IMR-90 (cell line): Measurements from ENCODE around the gene SYNRG. TPM values are rescaled to one million over a fixed set of nuclear protein-coding genes. Genes with fewer than 3 reads are reported as not detected.

Experiments
- ATAC-seq: fragments of 200-7000 bp; cut with Tn5 transposase; 2 replicates; pipeline ENCODE4 v1.9.1; 2020; ENCODE audit warnings: low read depth, mild to moderate bottlenecking, moderate library complexity
- BruUV-seq: library from RNA; stranded (reverse); fragments of 400-500 nt; replicated peaks from 2 replicates; lab custom pipeline; 2021; lab: Mats Ljungman, UMichigan
- CTCF ChIA-PET: fragments of 300-600 bp; formaldehyde crosslinking; extraction: SDS; loops from one replicate; lab custom pipeline; 2021; ENCODE audit warnings: antibody characterized with exemption; lab: Yijun Ruan, JAX
- POLR2A ChIA-PET: fragments of 300-600 bp; sonication (Branson Sonifier 250); formaldehyde crosslinking; loops from one replicate; lab custom pipeline; 2022; ENCODE audit warnings: antibody characterized with exemption; ENCODE audit not compliant: unreplicated experiment; lab: Charles Lee
- DNase-seq: peaks from one replicate; pipeline ENCODE4 v3.0.0; 2013
- H2AFZ ChIP-seq: replicated peaks from 2 replicates; pipeline ENCODE3; 2013; ENCODE audit warnings: low read length, mild to moderate bottlenecking; ENCODE audit not compliant: poor library complexity
- H2AK5ac ChIP-seq: 2 replicates; pipeline ENCODE4 v1.6.1; 2013; ENCODE audit warnings: low read depth, low read length, inconsistent platforms
- H2AK9ac ChIP-seq: replicated peaks from 2 replicates; pipeline ENCODE3; 2013; ENCODE audit warnings: mild to moderate bottlenecking, low read depth, low read length, moderate library complexity; ENCODE audit not compliant: poor library complexity
- H2BK120ac ChIP-seq: 2 replicates; pipeline ENCODE4 v1.6.1; 2013; ENCODE audit warnings: low read depth, low read length, inconsistent platforms
- H2BK15ac ChIP-seq: 3 replicates; pipeline ENCODE4 v1.6.1; 2013; ENCODE audit warnings: low read depth, low read length, inconsistent platforms
- H2BK20ac ChIP-seq: 2 replicates; pipeline ENCODE4 v1.6.1; 2013; ENCODE audit warnings: low read depth, mild to moderate bottlenecking, inconsistent platforms, low read length, moderate library complexity
- H2BK5ac ChIP-seq: 2 replicates; pipeline ENCODE4 v1.6.1; 2013; ENCODE audit warnings: mild to moderate bottlenecking, low read depth, low read length, inconsistent platforms; ENCODE audit not compliant: poor library complexity, severe bottlenecking
- H3K14ac ChIP-seq: replicated peaks from 2 replicates; pipeline ENCODE4 v1.6.1; 2013; ENCODE audit warnings: low read depth, low read length, inconsistent platforms
- H3K18ac ChIP-seq: 2 replicates; pipeline ENCODE4 v1.6.1; 2013; ENCODE audit warnings: low read depth, low read length, control low read depth
- H3K23ac ChIP-seq: 2 replicates; pipeline ENCODE4 v1.6.1; 2013; ENCODE audit warnings: low read depth, low read length, inconsistent platforms
- H3K27ac ChIP-seq: 2 replicates; pipeline ENCODE4 v1.5.1; 2013; ENCODE audit warnings: mild to moderate bottlenecking, control low read depth, low read length; ENCODE audit not compliant: insufficient read depth
- H3K27me3 ChIP-seq: 2 replicates; pipeline ENCODE4 v1.6.1; 2013; ENCODE audit warnings: low read length; ENCODE audit not compliant: control insufficient read depth, insufficient read depth
- H3K36me3 ChIP-seq: 2 replicates; pipeline ENCODE4 v1.6.1; 2013; ENCODE audit warnings: low read length, mixed read lengths; ENCODE audit not compliant: control insufficient read depth, insufficient read depth
- H3K4ac ChIP-seq: 2 replicates; pipeline ENCODE4 v1.6.1; 2013; ENCODE audit warnings: low read depth, low read length, inconsistent platforms
- H3K4me1 ChIP-seq: 2 replicates; pipeline ENCODE4 v1.6.1; 2013; ENCODE audit warnings: low read length, mixed read lengths; ENCODE audit not compliant: control insufficient read depth, insufficient read depth
- H3K4me2 ChIP-seq: 2 replicates; pipeline ENCODE4 v1.6.1; 2013; ENCODE audit warnings: low read depth, mild to moderate bottlenecking, control low read depth, low read length, moderate library complexity
- H3K4me3 ChIP-seq: 2 replicates; pipeline ENCODE4 v1.5.1; 2013; ENCODE audit warnings: low read depth, mild to moderate bottlenecking, control low read depth, low read length, moderate library complexity; ENCODE audit not compliant: insufficient read depth
- H3K56ac ChIP-seq: 2 replicates; pipeline ENCODE4 v1.6.1; 2013; ENCODE audit warnings: low read length, inconsistent platforms; ENCODE audit not compliant: insufficient read depth; ENCODE audit errors: extremely low read depth
- H3K79me1 ChIP-seq, 2 experiments: 2 replicates each; pipeline ENCODE4 v1.6.1; 2013; ENCODE audit warnings: low read length in 2 of 2, inconsistent platforms in 1 of 2, low read depth in 1 of 2
- H3K9ac ChIP-seq: 2 replicates; pipeline ENCODE4 v1.6.1; 2013; ENCODE audit warnings: low read depth, low read length, control low read depth
- H3K9me1 ChIP-seq: 2 replicates; pipeline ENCODE4 v1.6.1; 2013; ENCODE audit warnings: low read length, inconsistent platforms; ENCODE audit not compliant: insufficient read depth
- H3K9me3 ChIP-seq: 2 replicates; pipeline ENCODE4 v1.6.1; 2013; ENCODE audit warnings: low read length; ENCODE audit not compliant: control insufficient read depth, insufficient read depth
- H4K20me1 ChIP-seq: 2 replicates; pipeline ENCODE4 v1.6.1; 2013; ENCODE audit warnings: low read length, inconsistent platforms; ENCODE audit not compliant: insufficient read depth
- H4K5ac ChIP-seq: 2 replicates; pipeline ENCODE4 v1.6.1; 2013; ENCODE audit warnings: mild to moderate bottlenecking, low read depth, low read length, control low read depth
- H4K8ac ChIP-seq, 2 experiments: 2 replicates each; pipeline ENCODE4 v1.6.1; 2013; ENCODE audit warnings: low read depth in 2 of 2, low read length in 2 of 2, control low read depth in 1 of 2, inconsistent platforms in 1 of 2
- H4K91ac ChIP-seq: 2 replicates; pipeline ENCODE4 v1.6.1; 2013; ENCODE audit warnings: low read depth, low read length, inconsistent platforms; ENCODE audit not compliant: insufficient read depth
- BHLHE40 ChIP-seq: fragments of 150-350 bp; IDR thresholded peaks from 2 replicates; pipeline ENCODE4 v1.6.1; 2016; ENCODE audit warnings: mild to moderate bottlenecking, low read depth, low read length
- CEBPB ChIP-seq: IDR thresholded peaks from 2 replicates; pipeline ENCODE4 v1.6.1; 2012; ENCODE audit warnings: low read depth, low read length, improper control_type of control experiment
- POLR2A ChIP-seq: IDR thresholded peaks from 2 replicates; pipeline ENCODE4 v1.6.1; 2012; ENCODE audit warnings: mild to moderate bottlenecking, low read depth, low read length
- RAD21 ChIP-seq: IDR thresholded peaks from 2 replicates; pipeline ENCODE4 v1.6.1; 2012; ENCODE audit warnings: low read length, improper control_type of control experiment
- RFX5 ChIP-seq: IDR thresholded peaks from 2 replicates; pipeline ENCODE4 v1.8.0; 2012; ENCODE audit warnings: low read depth, mild to moderate bottlenecking, low read length, moderate library complexity
- SMC3 ChIP-seq: fragments of 150-350 bp; IDR thresholded peaks from 2 replicates; pipeline ENCODE4 v1.6.1; 2016; ENCODE audit warnings: low read depth, mild to moderate bottlenecking, antibody characterized with exemption, low read length, moderate library complexity
- USF2 ChIP-seq: fragments of 150-350 bp; IDR thresholded peaks from 2 replicates; pipeline ENCODE4 v1.6.1; 2017; ENCODE audit warnings: mild to moderate bottlenecking, antibody characterized with exemption, low read length, low read depth
- WGBS, 2 experiments: methylation state at CpG; one replicate each; pipeline versions ENCODE4 v1.1.5 to v1.1.7; 2013; ENCODE audit warnings: missing lambda C conversion rate in 2 of 2; ENCODE audit not compliant: insufficient read length in 1 of 2; ENCODE audit errors: extremely low coverage in 2 of 2; 5-methylcytosine and 5-hydroxymethylcytosine counted together
- dilution Hi-C: fragments of 300-500 bp; cut with HindIII; formaldehyde crosslinking; loops from one replicate; pipeline ENCODE4 v1.14.3; 2018; ENCODE audit warnings: low sequenced_read_pairs; ENCODE audit not compliant: unreplicated experiment
- in situ Hi-C: fragments of 300-500 bp; cut with MboI; formaldehyde crosslinking; loops from 3 replicates; pipeline ENCODE4 v1.14.3; 2019; ENCODE audit warnings: low sequenced_read_pairs, inconsistent platforms, mixed read lengths
- intact Hi-C: fragments of 100-400 bp; cut with micrococcal nuclease; formaldehyde crosslinking; loops from 2 replicates; pipeline ENCODE4 v1.10.0; 2022
- polyA plus RNA-seq, 3 experiments: library from polyadenylated mRNA; depleted of rRNA; stranded (reverse); fragments of >200 nt; gene quantifications; 2 replicates each; pipeline ENCODE4 v1.2.3, GENCODE V29; 2012; ENCODE audit warnings: low replicate concordance in 1 of 3
- total RNA-seq: library from RNA; depleted of rRNA; stranded (reverse); fragments of >200 nt; gene quantifications from 2 replicates; pipeline ENCODE4 v1.2.3, GENCODE V29; 2012
- TF ChIP-seq, protein P1 (sequence below): conservative IDR thresholded peaks from 2 replicates; pipeline ENCODE4 v1.5.1; 2012; ENCODE audit warnings: mild to moderate bottlenecking, low read depth, low read length, improper control_type of control experiment

The SYNRG gene
- total and polyA plus RNA-seq, 2 of the 4 experiments (the other 2 are of a cell fraction) = 11.7 to 15.2 TPM

DNA sequence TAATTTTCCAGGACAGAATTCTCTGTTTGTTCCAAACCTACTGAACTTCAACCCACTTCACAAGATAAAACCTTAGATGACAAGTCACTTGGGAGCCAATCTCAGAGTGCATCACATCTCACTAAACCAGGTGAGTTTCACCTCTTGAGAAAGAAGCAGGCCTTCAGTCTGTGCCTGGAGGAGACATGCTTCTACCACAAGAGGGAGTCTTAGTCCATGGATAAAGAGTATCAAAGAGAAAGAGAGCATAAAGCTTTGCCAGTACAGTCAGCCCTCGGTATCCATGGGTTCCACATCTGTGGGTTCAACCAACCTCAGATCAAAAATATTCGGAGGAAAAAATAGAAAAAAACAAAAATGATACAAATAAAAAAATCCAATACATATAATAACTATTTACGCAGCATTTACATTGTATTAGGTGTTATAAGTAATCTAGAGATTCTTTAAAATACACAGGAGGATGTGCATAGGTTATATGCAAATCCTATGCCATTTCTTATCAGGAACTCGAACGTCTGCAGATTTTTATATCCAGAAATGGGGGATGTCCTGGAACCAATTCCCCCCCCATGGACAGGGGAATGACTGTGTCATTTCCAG, 81.9 kb downstream of the SYNRG start:
- H3K36me3 ChIP-seq = peaks cover 17% of the 10 kb centered on the region
- BruUV-seq = no TSS peak
- H3K4ac ChIP-seq = no peak overlapping the region
- H4K8ac ChIP-seq = no peak overlapping the region
- no peak overlapping the region for H2BK5ac ChIP-seq
- TF ChIP-seq RAD21 (peak; percentile 79), SMC3 (peak; percentile 66), BHLHE40 (no peak), USF2 (no peak), RFX5 (no peak), CEBPB (no peak), POLR2A (no peak)
- TF ChIP-seq, protein P1, sequence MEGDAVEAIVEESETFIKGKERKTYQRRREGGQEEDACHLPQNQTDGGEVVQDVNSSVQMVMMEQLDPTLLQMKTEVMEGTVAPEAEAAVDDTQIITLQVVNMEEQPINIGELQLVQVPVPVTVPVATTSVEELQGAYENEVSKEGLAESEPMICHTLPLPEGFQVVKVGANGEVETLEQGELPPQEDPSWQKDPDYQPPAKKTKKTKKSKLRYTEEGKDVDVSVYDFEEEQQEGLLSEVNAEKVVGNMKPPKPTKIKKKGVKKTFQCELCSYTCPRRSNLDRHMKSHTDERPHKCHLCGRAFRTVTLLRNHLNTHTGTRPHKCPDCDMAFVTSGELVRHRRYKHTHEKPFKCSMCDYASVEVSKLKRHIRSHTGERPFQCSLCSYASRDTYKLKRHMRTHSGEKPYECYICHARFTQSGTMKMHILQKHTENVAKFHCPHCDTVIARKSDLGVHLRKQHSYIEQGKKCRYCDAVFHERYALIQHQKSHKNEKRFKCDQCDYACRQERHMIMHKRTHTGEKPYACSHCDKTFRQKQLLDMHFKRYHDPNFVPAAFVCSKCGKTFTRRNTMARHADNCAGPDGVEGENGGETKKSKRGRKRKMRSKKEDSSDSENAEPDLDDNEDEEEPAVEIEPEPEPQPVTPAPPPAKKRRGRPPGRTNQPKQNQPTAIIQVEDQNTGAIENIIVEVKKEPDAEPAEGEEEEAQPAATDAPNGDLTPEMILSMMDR = peak; percentile 72
- H4K20me1 ChIP-seq = peaks cover 6% of the 10 kb centered on the region; the same call in 1 of the 2 replicates
- no peak overlapping the region for H2AFZ ChIP-seq
- no peaks in the 10 kb centered on the region for H3K27me3 ChIP-seq
- DNase-seq (peak; percentile 70), ATAC-seq (peak; percentile 85)
- no CpG with 5 or more reads among the region's 5 CpGs for WGBS, 2 experiments
- ChIA-PET POLR2A (no interaction called here), CTCF (interaction anchor here (0.6 to 2.1 kb wide), 6 partner anchors 9 to 91 kb away, joined by 3 to 6 read pairs (median 4); no protein-coding TSS in a partner anchor)
- no peak overlapping the region for H2AK5ac ChIP-seq
- no peak overlapping the region for H3K9ac ChIP-seq
- H3K9me3 ChIP-seq = no peaks in the 10 kb centered on the region
- H2BK120ac ChIP-seq = no peak overlapping the region
- H3K4me3 ChIP-seq = no peak overlapping the region
- H3K23ac ChIP-seq = no peak overlapping the region
- no peak overlapping the region for H2AK9ac ChIP-seq
- in situ Hi-C loops = no loop called here
- H2BK20ac ChIP-seq = no peak overlapping the region
- dilution Hi-C loops = no loop called here
- no peak overlapping the region for H4K91ac ChIP-seq
- no peak overlapping the region for H2BK15ac ChIP-seq
- H4K5ac ChIP-seq = no peak overlapping the region
- no peak overlapping the region for H3K56ac ChIP-seq
- no peak overlapping the region for H3K18ac ChIP-seq
- peaks cover 7% of the 10 kb centered on the region for H3K4me1 ChIP-seq
- no peak overlapping the region for H3K4me2 ChIP-seq
- H3K9me1 ChIP-seq = peaks cover 13% of the 10 kb centered on the region
- no peak overlapping the region for H3K14ac ChIP-seq
- peaks cover 3 to 35% of the 10 kb centered on the region in 2 experiments; a peak in 2 of 4 replicates for H3K79me1 ChIP-seq
- intact Hi-C loops = loop anchor here (1.0 to 5.0 kb wide), 2 partner anchors 50 to 289 kb away; no protein-coding TSS in a partner anchor
- no peak overlapping the region for H3K27ac ChIP-seq
